ENCODE measurements around the gene FAXDC2. TPM values are rescaled to one million over a fixed set of nuclear protein-coding genes. Genes with fewer than 3 reads are reported as not detected.

Gene FAXDC2
- total and polyA plus RNA-seq, 9 donors = 15.2 to 120 (median 27.6) TPM

DNA sequence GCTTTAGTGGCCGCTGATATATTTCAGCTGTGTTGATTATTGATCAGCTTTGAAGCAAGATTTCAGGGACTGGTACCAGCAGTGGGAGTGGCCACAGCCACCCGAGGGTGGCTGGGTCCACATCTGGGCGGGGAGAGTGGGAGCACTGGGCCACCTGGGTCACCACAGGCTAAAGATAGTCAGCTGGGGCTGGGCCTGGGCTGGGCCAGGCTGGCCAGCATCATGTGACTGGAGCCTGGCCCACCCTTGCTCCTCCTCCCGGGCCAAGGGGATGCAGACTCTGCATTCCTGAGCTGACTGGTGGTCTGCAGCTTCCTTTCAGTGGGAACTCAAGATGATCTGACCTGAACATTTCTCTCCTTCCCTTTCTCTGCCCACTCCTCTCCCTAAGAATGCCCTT, 68.1 kb downstream of the FAXDC2 start:
- DNase-seq = no peak
- intact Hi-C loops (cut with DNase I) = no loop called here
- Histone ChIP-seq H3K9me3 (no peaks in the 10 kb centered on the region), H3K27ac (peak overlapping the region in 1 of 2 donors; percentile 29), H3K4me1 (ENCODE audit: insufficient read depth) (peaks cover 31% of the 10 kb centered on the region), H3K36me3 (no peaks in the 10 kb centered on the region), H3K27me3 (no peaks in the 10 kb centered on the region), H3K4me3 (no peak overlapping the region)
- 51 to 55% (median 52%) methylated on average over 4 of the region's 4 CpGs for WGBS, 3 donors
- TF ChIP-seq POLR2A (IDR thresholded peaks at IDR 0.05) (no peak), EP300 (IDR thresholded peaks at IDR 0.05) (no peak)
- TF ChIP-seq, protein P1, sequence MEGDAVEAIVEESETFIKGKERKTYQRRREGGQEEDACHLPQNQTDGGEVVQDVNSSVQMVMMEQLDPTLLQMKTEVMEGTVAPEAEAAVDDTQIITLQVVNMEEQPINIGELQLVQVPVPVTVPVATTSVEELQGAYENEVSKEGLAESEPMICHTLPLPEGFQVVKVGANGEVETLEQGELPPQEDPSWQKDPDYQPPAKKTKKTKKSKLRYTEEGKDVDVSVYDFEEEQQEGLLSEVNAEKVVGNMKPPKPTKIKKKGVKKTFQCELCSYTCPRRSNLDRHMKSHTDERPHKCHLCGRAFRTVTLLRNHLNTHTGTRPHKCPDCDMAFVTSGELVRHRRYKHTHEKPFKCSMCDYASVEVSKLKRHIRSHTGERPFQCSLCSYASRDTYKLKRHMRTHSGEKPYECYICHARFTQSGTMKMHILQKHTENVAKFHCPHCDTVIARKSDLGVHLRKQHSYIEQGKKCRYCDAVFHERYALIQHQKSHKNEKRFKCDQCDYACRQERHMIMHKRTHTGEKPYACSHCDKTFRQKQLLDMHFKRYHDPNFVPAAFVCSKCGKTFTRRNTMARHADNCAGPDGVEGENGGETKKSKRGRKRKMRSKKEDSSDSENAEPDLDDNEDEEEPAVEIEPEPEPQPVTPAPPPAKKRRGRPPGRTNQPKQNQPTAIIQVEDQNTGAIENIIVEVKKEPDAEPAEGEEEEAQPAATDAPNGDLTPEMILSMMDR (IDR thresholded peaks at IDR 0.05) = no peak

DNA sequence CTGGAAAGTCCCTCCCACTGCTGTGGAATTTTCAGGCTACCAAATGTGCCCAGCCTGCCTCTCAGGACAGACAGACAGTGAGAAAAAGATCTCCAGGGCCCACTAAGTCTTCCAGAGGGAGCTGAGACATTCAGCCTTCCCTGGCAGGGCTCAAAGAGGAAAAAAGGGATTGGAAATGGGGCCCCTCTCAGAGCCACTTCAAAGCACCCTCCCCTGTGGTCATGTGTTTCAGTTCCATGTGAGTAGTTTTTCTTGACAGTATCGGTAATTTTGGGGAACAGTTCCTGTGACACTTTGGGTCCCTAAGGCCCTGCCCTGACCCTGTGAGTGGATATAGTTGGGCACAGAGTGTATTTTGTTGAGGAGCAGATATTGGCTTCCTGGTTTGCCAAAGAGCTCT, 70.3 kb downstream of the FAXDC2 start:
- Histone ChIP-seq H3K4me1 (ENCODE audit: insufficient read depth) (peaks cover 26% of the 10 kb centered on the region), H3K4me3 (no peak overlapping the region), H3K9me3 (no peaks in the 10 kb centered on the region), H3K27me3 (no peaks in the 10 kb centered on the region), H3K27ac (no peak overlapping the region), H3K36me3 (no peaks in the 10 kb centered on the region)
- WGBS, 3 donors = 70 to 76% (median 76%) methylated on average over 1 of the region's 1 CpG
- TF ChIP-seq, protein P1 (IDR thresholded peaks at IDR 0.05) = no peak
- TF ChIP-seq POLR2A (IDR thresholded peaks at IDR 0.05) (no peak), EP300 (IDR thresholded peaks at IDR 0.05) (no peak)
- intact Hi-C loops (cut with DNase I) = no loop called here
- DNase-seq = no peak

DNA sequence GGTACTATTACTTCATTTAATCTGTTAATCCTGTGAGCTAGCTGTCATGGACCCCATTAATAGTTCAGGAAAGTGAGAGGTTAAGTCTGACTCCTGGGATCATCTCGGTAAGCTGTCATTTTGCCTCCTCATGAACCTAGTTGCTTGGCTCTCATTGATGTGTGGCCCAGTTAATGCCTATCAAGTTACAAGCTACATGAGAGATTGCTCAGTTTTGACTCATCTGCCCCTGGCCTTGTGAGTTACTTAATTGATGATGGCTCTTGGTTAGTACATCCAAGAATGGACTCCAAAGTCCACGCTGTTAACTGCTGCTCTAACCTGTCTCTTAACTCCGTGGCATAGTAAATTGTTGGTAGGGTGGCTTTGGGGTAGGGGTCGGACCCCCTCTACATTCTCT, 71.3 kb downstream of the FAXDC2 start:
- Histone ChIP-seq H3K27ac (no peak overlapping the region), H3K9me3 (no peaks in the 10 kb centered on the region), H3K27me3 (no peaks in the 10 kb centered on the region), H3K4me3 (no peak overlapping the region), H3K36me3 (no peaks in the 10 kb centered on the region), H3K4me1 (ENCODE audit: insufficient read depth) (peaks cover 24% of the 10 kb centered on the region)
- WGBS, 3 donors = 77 to 89% (median 85%) methylated on average over 4 of the region's 4 CpGs
- no peak for DNase-seq
- TF ChIP-seq POLR2A (IDR thresholded peaks at IDR 0.05) (no peak), EP300 (IDR thresholded peaks at IDR 0.05) (no peak)
- TF ChIP-seq, protein P1 (IDR thresholded peaks at IDR 0.05) = no peak
- intact Hi-C loops (cut with DNase I) = no loop called here

DNA sequence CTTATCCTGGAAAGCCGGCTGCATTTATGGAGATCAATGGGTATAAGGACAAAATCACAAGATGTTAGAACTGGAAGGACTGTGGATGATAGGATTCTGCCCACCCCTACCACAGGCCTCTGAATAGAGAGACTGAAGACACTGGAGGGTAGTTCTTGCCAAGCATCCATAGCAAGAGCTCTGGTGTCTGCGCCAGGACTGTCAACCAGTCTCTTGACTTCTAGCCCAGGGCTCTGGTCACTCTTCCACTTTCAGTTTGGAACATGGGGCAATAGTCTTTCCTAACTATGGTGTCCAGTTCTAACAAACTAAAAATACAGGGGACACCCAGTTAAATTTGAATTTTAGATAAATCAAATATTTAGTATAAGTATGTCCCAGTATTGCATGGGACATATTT, 71.9 kb downstream of the FAXDC2 start:
- peaks cover 21% of the 10 kb centered on the region for H3K4me1 ChIP-seq (ENCODE audit: insufficient read depth)
- H3K27ac ChIP-seq = no peak overlapping the region
- H3K36me3 ChIP-seq = no peaks in the 10 kb centered on the region
- 79 to 90% (median 87%) methylated on average over 2 of the region's 2 CpGs for WGBS, 3 donors
- H3K4me3 ChIP-seq = no peak overlapping the region
- TF ChIP-seq EP300 (IDR thresholded peaks at IDR 0.05) (no peak), POLR2A (IDR thresholded peaks at IDR 0.05) (no peak)
- TF ChIP-seq, protein P1 (IDR thresholded peaks at IDR 0.05) = no peak
- intact Hi-C loops (cut with DNase I) = no loop called here
- no peaks in the 10 kb centered on the region for H3K9me3 ChIP-seq
- DNase-seq = no peak
- no peaks in the 10 kb centered on the region for H3K27me3 ChIP-seq

Measured in ovary (tissue), 9 donors.